Astrocyte of the hippocampus (primary cell): ENCODE measurements around the gene CORO6.

Experiments
- DNase-seq: peaks from one replicate; pipeline ENCODE4 v3.0.0; 2011; ENCODE audit warnings: low read depth, low spot score

The CORO6 gene

DNA sequence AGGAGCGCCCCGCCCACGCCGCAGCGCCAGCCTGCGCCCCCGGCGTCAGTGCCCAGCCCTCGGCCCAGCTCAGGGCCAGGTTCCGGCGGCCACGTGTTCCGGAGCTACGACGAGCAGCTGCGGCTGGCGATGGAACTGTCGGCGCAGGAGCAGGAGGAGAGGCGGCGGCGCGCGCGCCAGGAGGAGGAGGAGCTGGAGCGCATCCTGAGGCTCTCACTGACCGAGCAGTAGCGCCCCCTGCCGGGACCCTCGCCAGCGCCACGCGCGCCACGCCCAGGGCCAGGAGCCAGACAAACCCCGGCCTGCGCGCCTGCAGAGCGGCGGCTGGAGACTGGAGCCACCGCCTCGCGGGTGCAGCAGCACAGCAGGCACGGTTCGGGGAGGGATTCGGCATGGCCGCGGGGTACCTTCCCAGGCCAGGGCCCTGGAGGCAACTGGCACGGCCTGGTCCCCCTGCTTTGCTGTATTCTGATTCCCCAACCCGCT, 9.3 kb downstream of the CORO6 start:
- peak; percentile 89 for DNase-seq

DNA sequence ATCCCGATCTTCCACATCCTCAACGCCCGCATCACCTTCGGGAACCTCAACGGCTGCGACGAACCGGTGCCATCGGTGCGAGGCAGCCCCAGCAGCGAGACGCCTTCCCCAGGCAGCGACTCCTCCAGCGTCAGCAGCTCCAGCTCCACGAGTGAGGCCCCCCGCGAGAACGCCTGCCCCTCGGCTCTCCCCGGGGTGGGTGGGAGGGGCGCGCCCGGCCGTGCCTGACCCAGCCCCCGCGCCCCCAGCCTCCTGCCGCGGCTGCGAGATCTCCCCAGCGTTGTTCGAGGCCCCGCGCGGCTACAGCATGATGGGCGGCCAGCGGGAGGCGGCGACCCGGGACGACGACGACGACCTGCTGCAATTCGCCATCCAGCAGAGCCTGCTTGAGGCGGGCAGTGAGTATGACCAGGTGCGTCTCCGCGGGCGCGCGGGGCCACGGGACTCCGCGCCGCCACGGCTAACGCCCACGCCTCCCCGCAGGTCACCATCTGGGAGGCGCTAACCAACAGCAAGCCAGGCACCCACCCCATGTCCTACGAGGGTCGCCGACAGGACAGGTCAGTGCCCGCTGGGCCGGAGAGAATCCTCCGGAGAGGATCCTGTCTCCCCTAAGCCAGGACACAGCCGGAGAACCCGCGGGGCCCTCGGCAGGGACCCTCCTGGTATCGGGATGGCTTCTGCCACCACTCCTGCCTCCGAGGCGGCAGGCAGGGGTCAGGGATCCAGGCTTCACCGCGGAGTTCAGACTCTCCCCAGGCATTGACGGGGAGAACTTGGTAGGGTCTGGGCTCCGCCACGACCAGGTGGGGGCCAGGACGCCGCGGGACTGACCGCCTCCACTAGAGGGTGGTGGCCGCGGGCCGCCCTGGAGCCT, 10.1 kb downstream of the CORO6 start:
- DNase-seq, result no peak

DNA sequence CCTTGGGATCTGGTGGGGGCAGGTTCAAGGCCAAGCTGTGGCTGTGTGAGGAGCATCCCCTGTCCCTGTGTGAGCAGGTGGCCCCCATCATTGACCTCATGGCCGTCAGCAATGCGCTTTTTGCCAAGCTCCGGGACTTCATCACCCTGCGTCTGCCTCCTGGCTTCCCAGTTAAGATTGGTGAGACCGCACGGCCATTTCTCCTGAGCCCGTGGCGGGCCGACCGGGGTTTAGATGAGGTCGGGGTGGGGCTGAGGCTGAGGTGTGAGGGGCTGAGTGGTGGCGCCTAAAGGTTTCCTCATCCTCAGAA, 10.7 kb downstream of the CORO6 start:
- no peak for DNase-seq

DNA sequence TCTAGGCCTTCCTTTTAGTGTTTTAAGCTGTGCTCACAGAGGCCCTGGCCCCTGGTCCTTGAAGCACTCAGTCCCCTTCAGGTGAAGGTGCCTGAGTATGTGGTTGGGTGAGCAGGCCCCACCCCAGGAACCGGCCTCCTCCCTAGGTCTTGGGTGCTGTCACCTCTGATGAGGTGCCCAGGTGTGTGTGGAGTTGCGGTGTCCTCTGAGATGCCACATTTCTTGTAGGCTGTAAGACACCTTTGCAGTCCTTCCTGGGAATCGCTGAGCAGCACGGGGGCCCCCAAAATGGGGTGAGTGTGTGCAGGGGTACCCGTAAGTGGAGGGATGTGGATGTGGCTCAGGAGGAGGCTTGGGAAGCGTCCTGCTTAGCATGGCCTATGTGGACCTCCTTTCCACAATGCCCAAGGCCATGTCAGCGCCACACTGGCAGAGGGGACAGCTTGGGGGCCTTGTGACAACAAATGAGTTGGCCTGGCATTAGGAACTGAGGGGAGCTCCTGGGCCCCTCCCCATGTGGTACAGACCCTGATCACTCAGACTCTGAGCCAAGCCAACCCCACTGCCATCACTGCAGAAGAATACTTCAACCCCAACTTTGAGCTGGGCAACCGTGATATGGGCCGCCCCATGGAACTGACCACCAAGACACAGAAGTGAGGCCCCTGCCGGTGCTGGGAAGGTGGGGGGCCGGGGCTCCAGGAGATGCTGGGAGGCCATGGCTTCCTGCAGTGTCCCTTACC, 11.2 kb downstream of the CORO6 start:
- no peak for DNase-seq

DNA sequence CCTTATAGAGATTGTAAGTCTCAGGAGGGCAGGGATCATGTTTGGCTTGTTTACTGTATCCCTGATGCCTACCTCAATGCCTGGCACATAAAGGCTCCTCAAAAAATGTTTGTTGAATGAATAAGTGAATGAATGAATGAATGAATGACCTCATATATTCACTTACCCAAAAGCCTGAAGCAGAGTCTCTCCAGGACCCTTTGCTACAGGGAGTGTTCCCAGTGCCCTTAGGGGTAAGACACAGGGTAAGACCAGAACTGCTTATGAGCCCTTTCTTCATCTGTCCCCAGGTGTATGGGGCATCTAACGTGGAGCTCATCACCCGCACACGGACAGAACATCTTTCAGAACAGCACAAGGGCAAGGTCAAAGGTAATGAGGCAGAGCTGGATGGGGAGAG, 12.3 kb downstream of the CORO6 start:
- no peak for DNase-seq

DNA sequence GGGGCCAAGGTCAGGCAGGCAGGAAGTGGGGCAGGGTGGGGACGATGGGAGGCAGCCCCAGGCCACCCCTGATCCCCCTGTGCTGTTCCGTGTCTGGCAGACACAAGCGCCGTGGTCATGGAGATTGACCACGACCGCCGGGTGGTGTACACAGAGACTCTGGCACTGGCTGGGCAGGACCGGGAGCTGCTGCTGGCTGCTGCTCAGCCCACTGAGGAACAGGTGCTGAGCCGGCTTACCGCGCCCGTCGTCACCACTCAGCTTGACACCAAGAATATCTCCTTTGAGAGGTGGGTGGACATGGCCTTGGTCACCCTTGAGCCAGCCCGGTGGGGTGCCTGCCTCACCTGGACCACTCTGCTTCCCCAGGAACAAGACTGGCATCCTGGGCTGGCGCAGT, 13.7 kb downstream of the CORO6 start:
- no peak for DNase-seq

DNA sequence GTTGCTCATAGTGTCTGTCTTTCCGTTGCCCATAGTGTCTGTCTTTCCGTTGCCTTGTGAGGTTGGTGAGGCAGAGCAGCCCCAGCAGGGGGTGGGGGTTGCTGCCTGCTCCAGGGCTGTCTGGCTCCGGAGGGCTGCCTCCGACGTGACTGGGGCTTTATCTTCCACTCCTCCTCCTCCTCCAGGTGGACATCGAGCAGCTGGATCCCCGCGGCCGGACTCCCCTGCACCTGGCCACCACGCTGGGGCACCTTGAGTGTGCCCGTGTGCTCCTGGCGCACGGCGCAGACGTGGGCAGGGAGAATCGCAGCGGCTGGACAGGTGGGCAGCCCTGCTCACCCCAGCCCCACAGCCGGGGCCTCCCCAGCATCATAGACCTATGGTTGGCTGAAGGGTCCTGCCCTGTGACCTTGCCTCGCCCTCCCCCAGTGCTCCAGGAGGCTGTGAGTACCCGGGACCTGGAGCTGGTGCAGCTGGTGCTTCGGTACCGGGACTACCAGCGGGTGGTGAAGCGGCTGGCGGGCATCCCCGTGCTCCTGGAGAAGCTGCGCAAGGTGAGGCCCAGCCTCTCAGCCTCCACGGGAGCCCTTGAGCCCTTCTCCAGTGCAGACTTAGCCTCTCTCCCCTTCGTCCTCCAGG, 15.0 kb downstream of the CORO6 start:
- no peak for DNase-seq

DNA sequence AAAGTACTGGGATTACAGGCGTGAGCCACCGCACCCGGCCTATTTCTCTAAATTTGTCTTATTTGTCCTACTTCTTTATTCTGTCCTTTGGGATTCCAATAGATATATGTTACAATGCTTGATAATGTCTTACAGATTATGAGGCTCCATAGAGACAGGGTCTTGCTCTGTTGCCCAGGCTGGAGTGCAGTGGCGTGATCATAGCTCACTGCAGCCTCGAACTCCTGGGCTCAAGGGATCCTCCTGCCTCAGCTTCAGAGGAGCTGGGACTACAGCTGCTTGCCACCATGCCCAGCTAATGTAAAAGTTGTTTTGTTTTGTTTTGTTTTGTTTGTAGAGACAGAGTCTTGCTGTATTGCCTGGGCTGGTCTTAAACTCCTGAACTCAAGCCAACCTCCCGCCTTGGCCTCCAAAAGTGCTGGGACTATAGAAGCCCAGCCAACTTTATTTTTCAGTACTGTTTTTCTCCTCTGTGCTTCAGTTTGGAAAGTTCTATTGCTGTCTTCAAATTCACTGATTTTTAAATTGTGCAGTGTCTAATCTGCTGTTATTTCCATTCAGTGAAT, 19.5 kb downstream of the CORO6 start:
- DNase-seq, result no peak

DNA sequence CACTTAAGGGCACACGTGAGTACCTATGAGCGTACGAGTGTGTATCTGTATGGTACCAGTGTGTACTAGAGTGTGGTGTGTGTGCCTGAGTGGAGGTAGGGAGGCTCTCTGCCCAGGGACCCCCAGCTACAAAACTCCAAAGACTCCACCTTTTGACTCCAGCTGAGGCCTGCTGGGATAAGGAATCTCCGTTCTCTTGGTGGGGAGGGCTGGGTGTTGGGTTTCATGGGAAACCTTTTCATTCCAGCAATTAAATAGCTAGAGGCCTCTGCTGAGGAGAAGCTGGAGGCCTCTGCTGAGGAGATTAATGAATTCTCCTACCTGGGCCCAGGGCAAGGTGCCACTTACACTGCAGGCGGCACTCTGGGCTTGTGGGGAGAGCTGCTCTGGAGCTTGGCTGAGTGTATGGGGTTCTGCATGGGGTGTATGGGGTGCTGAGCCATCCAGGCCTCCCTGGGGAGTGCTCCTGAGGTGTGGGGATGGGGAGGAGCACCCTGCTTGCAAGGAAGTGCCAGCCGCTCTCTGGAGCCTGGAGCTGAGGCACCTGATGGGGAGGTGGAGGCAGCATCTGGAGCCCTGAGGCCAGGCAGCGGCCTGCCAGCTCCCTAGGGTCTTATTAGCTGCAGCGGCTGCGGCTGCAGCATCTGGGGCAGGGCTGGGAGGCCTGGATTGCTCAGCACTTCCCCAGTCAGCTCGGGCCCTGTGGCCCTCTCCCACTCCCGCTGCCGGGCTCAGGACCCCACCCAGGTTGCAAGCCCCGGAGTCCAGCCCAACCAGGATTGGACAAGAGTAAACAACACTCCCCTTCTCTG, 25.1 kb downstream of the CORO6 start:
- no peak for DNase-seq

DNA sequence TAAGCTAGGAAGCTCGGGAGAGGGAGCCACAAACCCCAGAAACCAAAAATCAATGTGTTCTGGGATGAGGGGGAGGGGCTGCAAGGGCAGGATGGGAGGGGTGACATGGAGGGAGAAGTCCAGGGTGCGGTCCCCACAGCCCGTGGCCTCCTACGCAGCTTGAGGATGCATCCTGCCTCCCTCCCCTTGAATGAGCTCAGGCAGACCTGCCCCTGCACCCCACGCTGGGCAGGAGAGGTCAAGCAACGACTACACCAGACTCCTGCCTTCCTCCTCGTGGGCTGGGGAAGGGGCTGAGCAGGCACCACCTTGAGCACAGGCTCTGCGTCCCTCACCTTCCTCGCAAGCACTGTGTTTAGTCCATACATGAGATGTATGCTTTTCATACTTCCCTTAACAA, 25.9 kb downstream of the CORO6 start:
- DNase-seq, result no peak

DNA sequence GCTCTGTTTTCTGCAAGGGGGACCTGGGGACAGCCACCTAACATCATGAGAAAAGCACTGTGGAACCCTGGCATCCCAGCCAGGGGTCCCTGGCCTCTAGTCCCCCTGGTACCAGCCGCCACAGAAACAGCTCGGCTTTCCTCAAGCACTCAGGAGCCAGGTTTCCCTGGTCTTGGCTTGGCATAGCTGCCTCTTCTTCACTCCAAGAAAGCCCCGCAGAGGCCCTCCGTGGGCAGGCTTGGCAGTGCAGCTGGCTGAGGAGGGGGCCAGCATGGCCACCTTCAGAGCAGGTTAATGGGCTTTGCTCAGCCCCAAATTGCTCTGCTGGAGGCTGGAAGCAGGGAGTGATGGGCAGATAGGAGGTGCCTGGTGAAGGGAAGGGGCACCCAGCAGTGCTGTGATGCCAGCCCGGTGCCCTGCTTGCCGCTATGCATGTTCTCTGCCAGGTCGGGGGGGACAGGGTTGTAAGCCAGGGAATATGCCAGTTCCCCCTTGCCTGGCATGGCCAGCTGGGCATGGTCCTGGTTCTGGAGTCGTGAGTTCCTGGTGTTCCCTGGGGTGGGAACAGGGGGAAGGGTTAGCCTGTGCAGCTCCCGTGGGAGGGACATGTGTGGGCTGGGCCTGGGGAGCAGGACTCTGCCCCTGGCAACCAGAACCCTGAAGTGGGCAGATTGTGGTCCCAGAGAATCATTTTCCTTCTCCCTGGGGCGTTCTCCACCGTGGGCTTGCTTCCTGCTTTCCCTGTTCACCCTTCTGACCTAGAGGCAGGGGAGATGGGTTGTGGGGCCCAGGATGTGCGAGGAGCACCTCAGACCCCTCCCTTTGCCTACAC, 26.6 kb downstream of the CORO6 start:
- no peak for DNase-seq

DNA sequence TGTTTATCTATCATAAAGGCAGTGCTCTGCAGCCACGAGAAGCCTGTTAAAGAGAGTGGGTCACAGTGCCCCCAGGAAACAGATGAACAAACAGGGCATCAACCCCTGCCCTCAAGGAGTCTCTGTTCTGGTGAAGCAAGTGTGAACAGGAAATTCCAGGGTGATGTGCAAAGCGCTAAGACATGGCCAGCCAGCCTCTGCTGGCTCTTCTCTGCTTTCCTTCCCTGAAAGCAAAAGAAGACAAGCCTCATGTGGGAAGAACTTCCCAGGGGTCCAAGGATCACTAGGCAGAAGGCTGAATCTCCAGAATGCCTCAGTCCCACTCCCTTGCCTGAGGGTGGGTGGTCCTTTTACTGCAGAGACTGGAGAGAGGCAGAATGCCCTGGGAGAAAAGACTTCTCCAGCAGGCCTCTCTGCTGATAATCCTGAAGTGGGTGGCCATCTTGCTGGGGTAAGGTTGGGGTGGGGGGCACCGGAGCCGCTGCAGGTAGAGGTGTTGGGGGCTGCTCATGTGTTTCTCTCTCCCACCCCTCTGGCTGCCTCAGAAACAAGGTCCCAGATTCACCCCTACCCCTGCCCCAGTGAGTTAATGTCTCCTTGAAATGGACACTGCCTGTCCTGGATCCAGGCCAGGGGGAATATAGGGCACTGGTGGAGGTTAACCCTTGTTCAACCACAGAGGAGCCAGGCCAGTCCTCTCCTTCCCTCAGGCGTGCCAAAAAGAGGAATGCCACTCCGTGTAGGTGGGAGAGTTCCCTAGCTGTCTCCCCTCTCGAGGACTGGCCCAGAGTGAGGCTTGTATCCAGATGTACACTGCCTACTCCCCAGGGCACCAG, 27.4 kb downstream of the CORO6 start:
- DNase-seq, result no peak

DNA sequence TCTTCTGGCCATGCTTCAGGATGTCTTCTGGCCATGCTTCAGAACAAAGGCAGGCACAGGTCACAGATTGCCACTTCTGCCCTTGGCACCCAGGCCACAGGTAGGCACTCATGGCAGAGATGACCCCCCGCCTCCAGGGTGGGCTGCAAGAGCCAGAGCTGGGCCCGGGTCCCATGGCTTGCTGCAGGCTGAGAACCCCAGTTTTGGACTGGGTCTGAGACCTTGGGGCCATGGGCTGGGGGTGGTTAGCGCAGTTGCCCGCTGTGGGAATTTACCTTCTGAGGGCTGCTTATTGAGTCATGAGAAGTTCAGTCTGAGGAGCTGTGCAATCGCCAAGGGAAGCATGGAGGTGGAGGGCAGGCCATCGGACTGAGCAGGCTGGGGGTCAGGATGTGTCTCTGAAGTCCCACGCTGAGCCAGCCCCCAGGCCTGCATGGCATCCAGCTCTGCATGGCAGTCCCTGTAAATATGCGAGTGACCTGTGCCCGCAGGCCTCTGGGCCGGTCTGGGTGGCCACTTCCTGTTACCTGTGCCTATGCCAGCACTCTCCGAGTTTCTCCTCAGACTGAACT, 28.1 kb downstream of the CORO6 start:
- DNase-seq, result no peak

DNA sequence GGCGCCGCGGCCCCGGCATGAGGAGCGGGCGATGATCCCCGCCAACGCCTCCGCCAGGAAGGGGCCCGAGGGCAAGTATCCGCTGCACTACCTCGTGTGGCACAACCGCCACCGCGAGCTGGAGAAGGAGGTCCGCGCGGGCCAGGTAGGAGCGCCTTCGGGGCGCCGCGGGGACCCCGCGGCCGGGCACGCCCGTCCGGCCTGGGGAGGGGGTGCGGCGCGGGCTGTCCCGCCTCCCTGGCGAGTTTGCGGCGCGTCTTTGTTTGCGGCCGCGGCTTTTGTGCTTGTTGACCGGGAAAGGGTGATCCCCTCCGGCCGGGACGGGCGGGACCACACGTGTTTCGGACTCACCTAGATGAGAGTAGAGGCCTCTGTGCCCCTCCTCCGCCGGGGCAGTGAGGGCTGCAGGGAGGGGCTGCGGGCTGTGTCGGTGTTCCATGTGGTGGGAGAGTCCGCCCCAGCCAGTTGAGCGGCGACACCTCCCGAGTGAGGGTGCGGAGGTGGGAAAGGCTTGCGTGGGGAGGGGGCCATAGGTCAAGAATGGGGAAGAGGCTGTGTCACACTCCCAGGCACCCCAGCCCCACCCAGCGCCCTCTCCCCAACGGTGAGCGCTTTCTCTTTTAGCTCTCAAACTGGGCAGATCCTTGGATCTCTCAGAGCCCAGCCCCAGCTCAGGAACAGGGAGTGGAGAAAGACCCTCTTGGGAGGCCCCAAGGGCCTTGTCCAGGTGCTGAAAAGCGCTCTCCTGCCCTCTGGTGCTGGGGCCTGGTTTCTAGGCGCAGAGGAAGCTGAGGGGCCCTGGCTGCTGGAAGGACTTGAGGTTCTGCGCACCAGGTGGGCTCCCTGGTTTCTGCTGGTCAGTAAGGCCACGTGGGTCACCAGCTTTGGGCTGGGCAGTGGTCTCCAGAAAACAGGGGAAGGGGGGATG, 28.9 kb downstream of the CORO6 start:
- DNase-seq, result peak; percentile 66

DNA sequence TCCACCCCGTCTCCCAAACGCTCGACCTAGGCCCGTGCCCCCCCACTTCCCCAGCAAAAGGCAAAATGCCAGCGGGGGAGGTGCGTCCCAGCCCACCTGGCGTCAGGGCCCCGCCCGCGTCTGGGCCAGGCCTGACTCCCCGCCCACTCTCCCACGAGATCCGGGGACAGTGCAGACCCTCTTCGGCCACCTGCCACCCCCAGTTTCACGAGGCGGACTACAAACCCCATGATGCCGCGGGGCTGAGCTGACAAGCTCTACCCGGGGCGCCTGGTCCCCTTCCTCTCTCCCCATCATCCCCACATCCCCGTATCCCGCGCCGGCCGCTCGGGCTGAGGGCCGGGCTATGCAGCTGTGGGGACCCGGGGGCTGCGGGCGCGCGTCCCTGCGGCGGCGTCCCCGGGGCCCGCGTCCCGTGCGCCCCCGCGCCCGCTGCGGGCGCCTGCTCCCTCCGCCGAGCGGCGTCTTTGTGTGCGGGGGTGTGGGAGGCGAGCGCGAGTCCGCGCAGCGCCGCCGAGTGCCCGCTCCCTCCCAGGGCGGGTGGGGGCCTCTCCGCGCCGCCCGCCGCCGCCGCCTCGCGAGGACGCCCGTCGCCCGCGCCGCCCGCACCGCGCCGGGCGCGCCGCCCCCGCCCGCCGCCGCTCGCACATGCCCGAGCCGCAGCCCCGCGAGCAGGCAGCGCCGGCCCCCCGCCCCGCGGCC, 29.7 kb downstream of the CORO6 start, which contains the start of gene ANKRD13B:
Gene ANKRD13B (plus strand): TSS at position 283 of the 702 bp plus-strand sequence. CDS start 490 bp downstream, outside the sequence.
- DNase-seq, result peak; percentile 64

DNA sequence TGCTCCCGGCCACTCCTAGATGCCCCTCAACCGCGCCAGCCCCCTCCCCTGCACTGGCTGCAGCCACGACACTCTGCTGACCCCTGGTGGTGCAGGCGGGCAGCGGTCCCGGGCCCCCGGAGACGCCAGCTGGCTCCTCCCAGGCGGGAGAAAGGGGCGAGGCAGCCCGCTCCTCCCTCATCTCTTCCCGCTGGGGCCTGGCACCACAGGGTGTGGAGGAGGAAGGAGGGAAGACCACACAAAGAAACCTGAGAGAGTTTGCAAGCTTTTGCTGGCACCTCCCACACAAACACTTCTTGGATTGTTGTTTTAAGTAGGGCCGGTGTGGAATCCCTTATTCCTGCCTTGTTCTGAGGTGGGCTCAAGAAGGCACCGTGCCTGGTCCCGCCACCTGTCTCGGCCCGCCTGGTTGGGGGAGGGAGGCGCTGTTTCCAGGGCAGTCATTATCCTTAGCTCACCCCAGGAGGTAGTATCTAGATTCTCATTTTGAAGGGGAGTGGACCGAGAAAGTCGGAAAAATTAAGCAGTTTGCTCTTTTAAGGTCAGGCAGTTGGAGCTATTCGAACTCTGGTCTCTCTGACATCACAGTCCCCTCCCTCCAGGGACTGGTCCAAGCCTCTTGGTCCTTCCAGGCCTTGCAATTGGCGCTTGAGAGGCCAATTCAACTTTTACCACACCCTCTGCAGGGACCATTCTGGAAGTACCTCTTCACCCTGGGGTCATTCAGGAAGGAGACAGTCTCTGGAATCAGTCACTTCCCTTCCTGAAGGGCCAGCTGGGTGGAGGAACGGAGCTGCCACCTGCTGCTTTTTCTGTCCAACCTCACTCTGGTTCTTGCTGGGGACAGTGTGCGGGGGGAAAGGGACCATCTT, 30.7 kb downstream of the CORO6 start:
- DNase-seq, result peak; percentile 97
